HG02981 (cell line): Measurements from ENCODE around the gene NFIB.

ENCODE experiments used
- ATAC-seq: cut with Tn5 transposase; IDR thresholded peaks from one replicate; pipeline ENCODE4 v1.9.1; 2021; ENCODE audit warnings: mild to moderate bottlenecking, moderate library complexity; ENCODE audit not compliant: unreplicated experiment

NFIB gene

GRCh38 chr9:14307989-14308852 lies 5.7 kb downstream of the NFIB start:
- no peak for ATAC-seq

GRCh38 chr9:14306672-14307660 lies 7.0 kb downstream of the NFIB start:
- ATAC-seq, result no peak

DNA sequence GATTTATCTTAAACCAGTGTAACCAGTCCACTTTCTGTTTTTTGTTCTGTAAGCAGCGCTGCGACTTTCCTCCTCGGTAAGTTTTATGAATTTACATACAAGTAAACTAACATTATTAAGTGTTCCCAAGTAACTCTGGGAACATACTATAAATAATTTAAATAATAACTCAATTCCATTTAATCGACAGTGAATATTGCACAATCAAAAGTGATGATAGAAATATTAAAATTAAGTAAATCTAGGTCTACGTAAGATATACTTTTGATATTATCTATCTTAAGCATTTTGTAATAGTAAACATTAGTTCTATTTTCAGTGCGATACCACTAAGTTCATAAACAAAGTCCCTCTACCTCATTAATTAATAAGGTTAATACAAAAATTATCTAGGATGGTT lies 7.8 kb downstream of the NFIB start:
- ATAC-seq, result no peak

- ATAC-seq, result no peak
Measured at GRCh38 chr9:14304259-14304658, 9.7 kb downstream of the NFIB start.

GRCh38 chr9:14303521-14303920 lies 10.4 kb downstream of the NFIB start:
- no peak for ATAC-seq

GRCh38 chr9:14303100-14303499 lies 10.8 kb downstream of the NFIB start:
- no peak for ATAC-seq

- no peak for ATAC-seq
Measured at GRCh38 chr9:14302405-14302804, 11.5 kb downstream of the NFIB start.

DNA sequence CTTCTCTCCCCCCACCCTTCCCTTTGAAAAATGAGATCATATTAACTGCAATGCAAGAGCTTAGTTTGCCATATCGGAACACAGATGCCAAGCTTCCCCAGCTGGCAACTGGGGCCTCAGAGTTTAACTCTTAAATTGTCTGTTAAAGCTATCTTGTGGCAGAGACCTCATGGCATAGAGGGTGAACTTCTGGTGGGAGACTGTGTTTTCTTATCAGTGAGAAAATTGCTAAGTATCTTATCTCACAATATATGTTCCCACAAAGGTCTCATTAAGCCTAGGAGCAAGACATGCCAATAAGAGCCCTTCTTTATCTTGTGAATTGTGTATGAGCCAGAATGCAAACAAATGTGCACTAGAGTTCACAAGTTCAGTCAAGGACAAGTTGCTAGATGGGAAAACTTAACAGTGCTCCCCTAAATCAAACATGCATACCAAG lies 12.3 kb downstream of the NFIB start:
- no peak for ATAC-seq

DNA sequence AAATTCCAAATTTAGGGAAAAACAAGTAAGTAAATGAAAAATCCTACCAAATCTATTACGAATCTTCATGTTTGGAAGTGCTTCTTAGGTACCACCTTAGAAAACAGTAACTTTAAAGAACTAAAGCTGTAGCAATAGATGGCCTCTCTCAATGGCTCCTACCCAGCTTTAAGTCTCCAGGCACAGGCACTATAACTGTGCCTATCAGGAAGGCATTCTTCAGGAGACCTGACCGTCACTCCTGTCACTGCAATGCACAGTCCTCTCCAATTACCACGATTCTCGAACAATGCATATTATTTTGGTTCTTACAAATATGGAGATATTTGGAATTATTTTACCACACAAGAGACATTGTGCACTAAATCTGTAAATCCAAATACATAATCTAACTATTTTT lies 12.9 kb downstream of the NFIB start:
- ATAC-seq, result no peak

GRCh38 chr9:14300588-14300987 lies 13.4 kb downstream of the NFIB start:
- no peak for ATAC-seq

GRCh38 chr9:14300040-14300439 lies 13.9 kb downstream of the NFIB start:
- ATAC-seq, result no peak

DNA sequence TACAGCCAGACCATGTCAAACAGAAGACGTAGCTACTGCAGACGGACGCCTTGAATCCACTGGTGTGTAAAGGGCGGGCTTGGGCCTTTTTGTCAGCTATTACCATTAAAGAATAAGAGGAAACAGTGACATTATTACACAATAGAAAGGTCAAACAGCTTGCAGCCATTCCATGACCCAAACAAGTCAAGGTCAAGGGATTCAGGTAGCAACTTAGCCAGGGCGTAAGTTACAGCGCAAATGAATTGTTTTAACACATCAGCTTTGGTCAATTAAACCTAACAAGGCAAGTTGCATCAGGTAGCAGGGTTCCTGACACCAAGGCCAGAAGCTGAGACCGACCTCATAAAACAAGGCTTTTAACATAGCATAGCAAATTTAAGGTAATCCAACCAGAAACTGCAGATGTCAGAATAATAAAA lies 15.3 kb downstream of the NFIB start:
- no peak for ATAC-seq

DNA sequence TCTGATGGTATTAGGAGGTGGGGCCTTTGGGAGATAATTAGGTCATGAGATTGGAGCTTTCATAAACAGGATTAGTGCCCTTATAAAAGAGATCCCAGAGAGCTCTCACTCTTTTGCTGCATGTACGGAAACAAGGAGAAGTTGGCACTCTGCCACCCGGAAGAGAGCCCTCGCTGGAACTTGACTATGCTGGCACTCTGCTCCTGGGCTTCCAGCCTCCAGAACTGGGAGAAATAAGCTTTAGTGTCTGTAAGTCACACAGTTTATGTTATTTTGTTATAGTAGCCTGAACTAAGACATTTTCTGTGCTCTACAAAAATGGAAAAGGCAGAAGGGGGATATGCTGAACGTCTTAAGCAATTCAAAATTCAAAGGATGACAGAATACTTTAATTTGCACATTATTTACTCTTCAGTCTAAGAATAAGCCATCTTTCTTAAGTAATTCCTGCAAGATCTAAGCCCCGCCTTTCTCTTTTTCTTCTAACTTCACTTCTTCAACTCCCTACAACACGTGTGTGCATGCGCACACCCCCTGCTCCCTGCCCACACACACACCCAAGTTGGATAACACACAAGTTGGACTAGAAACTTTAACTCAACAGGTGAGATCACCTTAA lies 17.3 kb downstream of the NFIB start:
- no peak for ATAC-seq

- no peak for ATAC-seq
Measured at GRCh38 chr9:14294659-14295058, 19.3 kb downstream of the NFIB start.

- ATAC-seq, result no peak
Measured at GRCh38 chr9:14293801-14294200, 20.1 kb downstream of the NFIB start.

DNA sequence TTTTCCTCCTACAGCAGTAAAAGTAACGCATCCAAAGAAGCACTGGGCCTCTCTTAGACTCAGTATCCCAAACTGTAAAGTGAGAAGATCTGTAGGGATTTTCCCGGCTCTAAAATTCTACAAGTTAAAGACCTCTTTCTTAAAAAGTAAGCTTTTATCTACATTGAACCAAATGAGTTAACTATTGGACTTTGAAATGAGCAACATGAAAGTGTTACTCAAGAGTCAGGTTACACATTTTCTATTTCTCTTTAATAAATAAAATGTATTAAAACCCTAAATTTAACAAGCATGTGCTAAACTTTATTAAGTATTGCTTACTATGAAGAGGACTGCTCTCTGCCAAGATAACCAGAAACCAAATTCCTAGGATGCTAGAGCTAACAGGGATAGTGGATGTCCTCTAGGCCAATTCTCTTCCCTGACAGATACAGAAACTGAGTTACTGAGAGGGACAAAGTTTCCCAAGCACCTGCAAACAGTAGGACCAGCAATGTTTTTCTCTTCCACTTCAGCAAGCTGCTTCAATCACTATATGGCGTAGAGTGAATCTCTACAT lies 21.7 kb downstream of the NFIB start:
- no peak for ATAC-seq

GRCh38 chr9:14289916-14290315 lies 24.0 kb downstream of the NFIB start:
- ATAC-seq, result no peak

GRCh38 chr9:14288433-14288832 lies 25.5 kb downstream of the NFIB start:
- no peak for ATAC-seq

GRCh38 chr9:14286121-14286520 lies 27.8 kb downstream of the NFIB start:
- no peak for ATAC-seq

GRCh38 chr9:14283276-14283675 lies 30.7 kb downstream of the NFIB start:
- no peak for ATAC-seq

GRCh38 chr9:14281876-14282275 lies 32.1 kb downstream of the NFIB start:
- no peak for ATAC-seq
